Cerebellar nuclear complex (tissue), 1 donor: Measurements from ENCODE around the gene RNF5.
A peak's percentile ranks its signal among the peaks of the same experiment; 100 is the strongest.
"Not testable (repeated sequence)": the region's sequence is repeated elsewhere in the genome, so short reads cannot be mapped to it uniquely, and the experiment has no call there.

Source experiments
- DNase-seq, 2 experiments: peaks; one replicate each; lab custom pipeline; 2025; lab: John Stamatoyannopoulos, UW

RNF5 gene

GRCh38 chr6:32189742-32190053, 11.5 kb downstream of the RNF5 start:
- no peak for DNase-seq

DNA sequence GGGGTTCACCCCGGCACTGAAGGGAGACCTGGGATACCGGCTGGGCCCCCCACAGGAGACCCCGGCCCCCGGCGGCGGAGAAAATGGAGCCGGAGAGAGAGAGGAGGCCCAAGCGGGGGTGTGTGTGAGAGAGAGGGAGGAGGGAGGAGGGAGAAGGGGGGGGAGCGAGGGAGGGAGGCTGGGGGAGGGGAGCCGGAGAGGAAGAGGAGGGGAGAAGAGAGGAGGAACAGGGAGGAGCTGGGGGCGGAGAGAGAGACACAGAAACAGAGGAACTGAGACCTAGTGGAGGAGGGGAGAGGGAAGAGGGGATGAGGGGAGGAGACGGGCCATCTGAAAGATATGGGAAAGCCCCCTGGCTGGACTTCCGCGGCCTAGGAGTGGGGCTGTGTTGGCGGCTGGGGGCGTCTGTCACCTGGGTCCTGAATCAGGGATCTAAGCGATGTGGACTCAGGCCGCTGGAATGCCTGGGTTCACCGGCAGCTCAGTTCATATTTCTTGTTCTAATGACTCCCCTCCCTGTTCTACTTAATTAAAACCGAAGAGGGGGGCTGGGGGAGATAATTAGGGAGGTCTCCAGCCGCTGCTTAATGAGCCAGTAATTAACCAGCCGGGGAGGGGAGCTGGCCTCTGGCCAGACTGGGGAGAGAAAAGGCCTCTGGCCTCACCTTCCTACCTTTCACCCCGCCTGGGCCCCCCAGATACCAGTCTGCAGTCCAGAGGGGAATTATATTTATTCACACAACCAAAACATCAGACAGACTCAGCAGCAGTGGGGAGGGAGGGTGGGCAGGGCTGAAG, 12.0 kb downstream of the RNF5 start, which contains the start of gene PBX2:
Gene PBX2, minus strand, starts transcription at position 149 of the 798 bp plus-strand sequence. CDS start 287 bp downstream, outside the sequence.
- DNase-seq, result peak; percentile 47 to 76

- DNase-seq, result no peak
Measured at GRCh38 chr6:32190911-32191677, 12.9 kb downstream of the RNF5 start.

DNA sequence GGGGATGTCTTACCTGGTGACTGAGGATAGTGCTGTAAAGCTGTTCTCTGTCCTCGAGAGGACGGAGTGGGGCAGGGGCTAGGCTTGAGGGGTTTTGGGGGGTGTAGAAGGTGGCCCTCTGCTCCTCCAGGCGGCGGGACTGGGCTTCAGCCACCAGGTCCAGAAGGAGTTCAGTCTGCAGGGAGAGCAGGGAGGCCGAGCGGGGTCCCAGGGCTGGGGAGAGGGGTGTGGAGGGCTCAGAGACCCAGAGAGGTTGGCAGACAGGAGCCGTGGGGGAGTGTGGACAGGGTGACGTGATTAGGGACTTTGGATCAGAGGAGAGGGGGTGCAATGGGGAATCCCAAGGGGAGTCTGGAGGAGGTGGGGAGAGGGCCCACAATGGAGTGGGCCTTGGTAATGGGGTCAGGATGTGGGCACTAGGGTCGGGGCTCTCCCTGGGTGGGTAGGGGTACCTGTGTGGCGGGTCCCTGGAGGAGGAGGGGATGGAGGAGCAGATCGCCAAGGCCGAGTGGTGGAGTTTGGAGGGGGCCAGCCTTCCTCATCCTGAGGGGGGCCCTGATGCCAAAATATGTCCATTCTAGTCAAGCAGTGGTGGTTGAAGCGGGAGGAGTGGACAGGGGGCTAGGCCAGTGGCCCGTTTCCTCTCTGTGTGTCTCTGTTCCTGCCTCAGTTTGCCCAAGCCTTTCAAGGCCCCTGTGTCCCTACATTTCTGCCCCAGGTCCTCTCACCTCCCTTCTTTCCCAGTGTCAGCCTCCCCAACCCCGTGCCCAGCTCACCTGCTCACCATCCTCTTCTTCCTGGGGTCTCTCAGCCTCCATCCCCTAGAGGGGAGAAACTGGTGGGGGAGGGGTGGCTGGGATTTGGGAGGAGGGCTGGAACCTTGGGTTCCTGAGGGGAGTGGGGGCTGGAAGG, 13.7 kb downstream of the RNF5 start:
- DNase-seq, result no peak

DNA sequence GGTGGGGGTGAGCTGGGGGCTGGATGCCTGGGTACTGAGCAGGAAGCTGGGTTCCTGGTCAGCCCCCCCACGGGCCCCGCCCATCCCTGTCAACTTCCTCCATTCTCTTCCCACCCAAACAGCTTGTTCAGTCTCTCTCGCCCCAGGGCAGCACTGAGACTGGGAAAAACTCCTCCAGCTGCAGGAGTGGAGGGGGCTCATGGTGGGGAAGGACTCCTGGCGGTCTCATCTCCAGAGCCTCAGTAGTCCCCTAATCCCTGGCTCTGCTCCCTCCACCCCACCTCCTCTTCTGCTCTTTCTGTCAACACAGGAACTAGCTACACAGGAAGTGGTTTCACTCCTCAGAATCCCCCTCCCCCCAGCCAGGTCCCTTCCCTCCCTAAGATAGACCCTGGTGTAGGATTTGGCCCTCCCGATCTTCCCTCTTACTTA, 14.4 kb downstream of the RNF5 start, which contains the start of gene GPSM3:
Gene GPSM3, minus strand, starts transcription at position 36 of the 432 bp plus-strand sequence. CDS start 130 bp downstream, outside the sequence.
- DNase-seq, result no peak

DNA sequence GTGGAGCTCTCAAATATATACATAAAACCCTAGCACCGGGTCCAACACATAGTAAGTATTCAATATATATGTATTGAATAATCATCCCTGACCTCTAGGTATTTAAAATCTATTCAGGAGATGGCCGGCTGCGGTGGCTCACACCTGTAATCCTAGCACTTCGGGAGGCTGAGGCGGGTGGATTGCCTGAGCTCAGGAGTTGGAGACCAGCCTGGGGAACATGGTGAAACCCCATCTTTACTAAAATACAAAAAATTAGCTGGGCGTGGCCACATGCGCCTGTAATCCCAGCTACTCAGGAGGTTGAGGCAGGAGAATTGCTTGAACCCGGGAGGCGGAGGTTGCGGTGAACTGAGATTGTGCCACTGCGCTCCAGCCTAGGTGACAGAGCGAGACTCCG, 14.9 kb downstream of the RNF5 start:
- DNase-seq, result not testable (repeated sequence)

GRCh38 chr6:32194388-32194787, 16.2 kb downstream of the RNF5 start:
- no peak for DNase-seq

- DNase-seq, result no peak
Measured at GRCh38 chr6:32194825-32195651, 16.8 kb downstream of the RNF5 start.

- DNase-seq, result peak; percentile 98 to 99
Measured at GRCh38 chr6:32195652-32195901, 17.4 kb downstream of the RNF5 start.

- peak in 1 of 2 experiments; percentile 38 for DNase-seq
Measured at GRCh38 chr6:32195902-32196681, 17.9 kb downstream of the RNF5 start.

DNA sequence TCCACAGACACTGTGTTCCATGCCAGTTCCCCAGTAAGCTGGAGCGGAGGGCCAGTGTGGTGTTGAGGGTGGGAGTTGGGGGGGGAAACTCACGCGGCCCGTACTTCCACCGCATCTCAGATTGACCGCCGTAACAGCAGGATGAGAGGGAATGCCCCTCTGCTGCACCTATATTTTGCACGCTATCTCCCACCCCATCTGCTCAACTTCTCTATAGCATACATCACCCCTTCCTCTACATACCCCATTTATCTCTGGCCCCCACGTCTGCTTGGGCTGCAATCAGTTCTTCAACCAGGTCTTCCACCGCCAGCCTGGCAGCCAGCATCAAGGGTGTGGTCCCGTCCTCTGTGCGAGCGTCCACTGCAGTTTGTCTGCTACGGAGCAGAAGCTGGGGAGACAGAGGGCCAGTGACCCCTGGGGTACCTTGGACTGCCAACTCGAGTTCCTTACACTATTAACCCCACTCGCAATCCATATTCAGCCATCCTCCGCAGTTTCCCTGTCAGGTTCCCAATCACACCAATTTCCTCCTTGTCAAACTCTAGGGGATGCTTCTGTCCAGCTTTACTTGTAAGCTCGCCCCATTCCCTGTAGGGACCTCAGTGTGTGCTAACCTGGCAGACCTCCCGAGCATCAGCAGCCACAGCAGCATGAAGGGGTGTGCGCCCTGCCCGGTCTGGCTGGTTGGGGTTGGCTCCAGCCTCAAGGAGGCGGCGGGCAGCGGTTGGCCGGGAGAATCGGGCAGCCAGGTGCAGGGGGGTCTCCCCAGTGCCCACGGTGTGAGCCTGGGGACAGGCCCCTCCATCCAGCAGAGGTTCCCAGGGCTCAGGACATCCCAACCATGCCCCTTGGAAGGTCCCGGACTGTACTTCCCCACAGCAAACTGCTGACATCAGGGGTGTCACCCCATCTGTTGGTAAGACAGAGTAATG, 18.7 kb downstream of the RNF5 start:
- no peak for DNase-seq

GRCh38 chr6:32198345-32198696, 20.1 kb downstream of the RNF5 start:
- no peak for DNase-seq

- DNase-seq, result no peak
Measured at GRCh38 chr6:32198866-32199265, 20.7 kb downstream of the RNF5 start.

- no peak for DNase-seq
Measured at GRCh38 chr6:32200711-32201475, 22.7 kb downstream of the RNF5 start.

DNA sequence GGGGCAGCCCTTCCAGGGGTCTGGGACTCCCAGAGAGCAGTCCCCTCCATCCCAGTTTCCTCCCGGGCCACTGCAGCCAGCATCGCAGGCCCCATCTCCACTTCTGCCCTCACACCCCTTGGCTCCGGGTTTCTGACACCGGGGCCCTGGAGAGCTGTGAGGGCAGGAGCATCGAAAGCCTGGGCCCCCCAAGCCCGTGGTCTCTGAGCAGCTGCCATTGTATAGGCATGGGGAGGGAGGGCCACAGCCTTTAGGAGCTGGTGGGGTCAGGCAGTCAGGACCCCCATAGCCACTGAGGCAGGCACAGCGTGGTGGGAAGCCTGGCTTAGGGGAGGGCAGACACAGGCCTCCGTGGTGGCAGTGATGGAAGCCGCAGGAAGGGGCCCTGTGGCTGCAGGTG, 24.0 kb downstream of the RNF5 start:
- no peak for DNase-seq

DNA sequence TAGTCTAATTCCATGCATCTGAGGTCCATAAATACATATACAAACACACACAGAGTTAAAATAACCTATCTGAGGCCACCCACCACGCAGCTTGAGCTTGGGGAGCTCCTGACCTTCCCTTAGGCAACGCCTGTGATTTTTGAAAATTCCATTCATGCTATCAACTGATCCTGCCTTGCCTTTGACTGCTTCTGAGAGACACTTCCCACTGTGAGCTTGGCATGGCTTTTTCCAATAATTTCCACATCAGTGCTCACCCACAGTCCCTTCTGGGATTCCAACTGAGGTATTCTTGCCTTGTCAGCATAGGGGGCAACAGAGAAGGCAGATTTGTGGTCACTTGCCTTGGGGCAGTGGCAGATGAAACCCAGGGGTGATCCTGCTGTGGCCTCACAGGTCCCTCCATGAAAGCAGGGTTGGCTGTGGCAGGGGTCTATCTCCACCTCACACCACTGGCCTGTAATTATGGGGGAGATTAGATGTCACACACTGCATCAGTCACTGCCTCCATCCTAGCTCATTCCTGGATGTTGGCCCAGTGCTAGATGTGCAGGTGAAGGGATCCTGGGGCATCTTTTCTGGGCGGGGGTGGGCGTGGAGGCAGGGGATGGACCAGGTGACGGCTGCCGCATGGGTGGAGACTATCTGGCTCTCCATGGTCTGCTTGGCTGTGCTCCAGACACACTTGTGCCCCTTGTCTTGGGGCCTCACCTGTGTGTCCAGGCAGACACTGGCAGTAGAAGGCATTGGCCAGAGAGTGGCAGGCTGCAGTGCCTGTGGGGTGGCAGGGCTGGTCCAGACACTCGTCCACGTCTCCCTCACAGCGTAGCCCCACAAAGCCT, 25.4 kb downstream of the RNF5 start:
- DNase-seq, result no peak

GRCh38 chr6:32204268-32204715, 26.1 kb downstream of the RNF5 start:
- DNase-seq, result no peak

- no peak for DNase-seq
Measured at GRCh38 chr6:32208996-32209395, 30.8 kb downstream of the RNF5 start.
